A549 treated with Mapracorat at 1 μM for 4 hours (cell line): ENCODE data around the gene TRIM31. TPM values are rescaled to one million over a fixed set of nuclear protein-coding genes. Genes with fewer than 3 reads are reported as not detected.

ENCODE experiments used
- total RNA-seq: library from RNA; stranded (reverse); fragments of 200-300 nt; extraction: Qiagen RNA extraction; gene quantifications from 5 replicates; pipeline ENCODE4 v1.2.3, GENCODE V29; 2022

The TRIM31 gene
- total RNA-seq = 0.48 to 1.3 TPM (median 0.82 TPM) in 5 replicates

GRCh38 chr6:30113003-30113759, at the start of gene TRIM31:
TRIM31 (minus strand) TSS chr6:30113090; CDS start chr6:30112805, 285 bp downstream.

DNA sequence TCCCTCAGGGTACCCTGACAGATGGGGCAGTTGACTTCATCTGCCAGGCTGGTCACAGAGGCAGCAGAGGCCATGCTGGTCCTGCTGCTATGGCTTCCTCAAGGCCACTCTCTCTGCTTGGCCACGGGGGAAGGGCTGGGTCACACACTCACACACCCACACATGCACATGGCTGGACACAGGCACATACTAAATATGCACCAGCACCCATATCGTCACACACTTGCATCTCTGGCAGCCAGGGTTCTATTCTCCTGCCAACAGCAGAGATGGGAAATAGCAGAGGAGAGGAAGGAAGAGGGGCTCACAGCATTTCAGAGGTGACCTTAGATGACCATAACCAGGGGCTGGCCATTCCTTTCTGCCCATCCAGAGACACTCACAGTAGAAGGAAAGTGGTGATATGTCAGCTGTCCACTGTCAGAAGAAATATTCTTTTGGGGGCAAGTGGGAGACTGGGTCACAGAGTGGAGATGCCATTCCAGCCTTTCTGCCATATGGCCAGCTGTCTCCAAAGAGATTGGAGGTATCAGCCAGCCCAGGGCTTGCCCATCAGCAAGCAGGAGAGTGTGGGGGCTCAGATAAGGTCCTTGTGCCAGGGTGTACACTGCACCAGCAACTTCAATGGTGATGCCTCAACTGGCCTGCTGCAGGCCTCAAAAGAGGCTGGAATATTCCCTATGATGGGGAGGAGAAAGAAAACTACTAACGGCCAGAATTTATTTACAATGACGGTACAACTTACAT, 48.1 kb upstream of the TRIM31 start, which contains the start of gene TRIM10:
Gene TRIM10 (minus strand): TSS at position 427 of the 747 bp plus-strand sequence. CDS start 353 bp downstream, at position 74.

DNA sequence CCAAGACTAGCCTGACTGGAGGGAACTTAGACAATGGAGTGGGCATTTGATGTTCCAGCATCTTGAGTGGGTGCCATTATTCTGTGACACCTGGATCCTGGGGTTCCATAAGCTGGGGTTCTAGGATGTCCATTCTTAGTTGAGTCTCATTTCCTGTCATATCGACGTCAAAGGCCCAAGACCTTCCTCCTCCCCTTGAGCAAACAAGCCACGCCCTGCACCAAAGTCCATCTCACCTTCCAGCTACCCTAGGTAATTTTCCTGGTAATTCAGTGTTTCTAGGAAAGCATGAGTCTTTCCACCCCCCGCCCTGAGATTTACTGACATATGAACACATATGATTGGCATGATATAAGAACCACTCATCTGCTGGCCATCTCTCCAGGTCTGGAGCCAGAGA, 22.9 kb upstream of the TRIM31 start, which contains the start of gene TRIM40:
Gene TRIM40 (plus strand): TSS at position 384 of the 400 bp plus-strand sequence. CDS start 897 bp downstream, outside the sequence.

GRCh38 chr6:30075094-30075789, 37.6 kb downstream of the TRIM31 start, which contains the start of gene RNF39:
RNF39 (minus strand) TSS chr6:30075769; CDS start chr6:30075585, 184 bp downstream.

GRCh38 chr6:30066577-30067459, 46.1 kb downstream of the TRIM31 start, which contains the start of gene PPP1R11:
PPP1R11 (plus strand) TSS chr6:30067198; CDS start chr6:30067411, 213 bp downstream.

DNA sequence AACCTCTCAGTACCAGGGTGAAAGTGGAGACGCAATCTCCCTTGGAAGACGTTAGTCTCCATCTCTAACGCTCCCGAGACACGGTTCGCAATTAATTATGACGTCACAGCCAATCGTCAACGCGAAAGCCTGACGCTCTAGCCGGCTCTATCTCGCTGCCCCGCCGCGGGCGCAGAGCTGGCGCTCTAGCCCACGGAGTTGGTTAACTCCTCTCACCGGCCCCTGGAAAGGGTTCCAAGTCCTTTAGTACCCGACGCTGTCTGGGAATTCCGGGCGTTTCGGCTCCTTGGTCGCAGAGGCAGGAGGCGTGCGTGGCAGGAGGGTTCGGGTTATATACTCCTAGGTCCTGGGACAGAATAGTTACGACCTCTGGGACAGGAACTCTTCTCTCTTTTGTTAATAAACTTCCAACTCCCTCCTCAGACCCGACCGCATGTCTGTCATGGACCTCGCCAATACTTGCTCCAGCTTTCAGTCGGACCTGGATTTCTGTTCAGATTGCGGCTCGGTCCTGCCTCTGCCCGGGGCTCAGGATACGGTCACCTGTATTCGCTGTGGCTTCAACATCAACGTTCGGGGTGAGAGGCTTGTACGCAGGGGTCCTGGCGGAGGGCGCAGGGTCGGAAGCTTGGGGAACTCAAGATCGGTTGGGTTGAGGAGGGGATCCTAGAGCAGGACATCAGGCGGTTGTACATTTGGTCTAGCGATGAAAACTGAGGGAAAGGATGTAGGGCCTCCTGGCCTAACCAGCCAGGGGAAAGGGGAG, 51.6 kb downstream of the TRIM31 start, which contains the start of gene POLR1H:
Gene POLR1H (plus strand): TSS at position 174 of the 766 bp plus-strand sequence. CDS start 260 bp downstream, at position 434.

Other genes with a start within 250 kb of the TRIM31 start
- 118 to 154 TPM (median 140 TPM) in 5 replicates for gene HLA-A, start 170.6 kb downstream of the TRIM31 start, total RNA-seq
- gene POLR1H, start 51.8 kb downstream of the TRIM31 start, total RNA-seq = 24.7 to 36.7 TPM (median 31.8 TPM) in 5 replicates
- 40.1 to 41.9 TPM (median 41.3 TPM) in 5 replicates for gene PPP1R11, start 45.9 kb downstream of the TRIM31 start, total RNA-seq
- not detected in 5 replicates for gene RNF39, start 37.3 kb downstream of the TRIM31 start, total RNA-seq
- gene TRIM40, start 23.1 kb upstream of the TRIM31 start, total RNA-seq = not detected in 5 replicates
- gene TRIM10, start 48.1 kb upstream of the TRIM31 start, total RNA-seq = not detected in 5 replicates
- not detected in 5 replicates for gene TRIM15, start 50.5 kb upstream of the TRIM31 start, total RNA-seq
- gene TRIM26, start 100.3 kb upstream of the TRIM31 start, total RNA-seq = 24.5 to 27.3 TPM (median 26.9 TPM) in 5 replicates
- gene TRIM39, start 213.8 kb upstream of the TRIM31 start, total RNA-seq = 6.7 to 8.5 TPM (median 7.2 TPM) in 5 replicates
- 57.8 to 79.3 TPM (median 66.5 TPM) in 5 replicates for gene RPP21, start 232.1 kb upstream of the TRIM31 start, total RNA-seq